Activated B cell treated with CpG ODN at 0.5 μM for 24 hours (primary cell): ENCODE measurements around the gene TLNRD1. TPM values are rescaled to one million over a fixed set of nuclear protein-coding genes. Genes with fewer than 3 reads are reported as not detected.

Experiments
- ATAC-seq: fragments of 200-7000 bp; cut with Tn5 transposase; one replicate; pipeline ENCODE4 v1.10.0; 2021; ENCODE audit warnings: low read depth, mild to moderate bottlenecking, moderate library complexity
- CTCF ChIA-PET: fragments of 350-600 bp; sonication (Branson Sonifier 250); formaldehyde crosslinking; loops from one replicate; lab custom pipeline; 2021; ENCODE audit warnings: antibody characterized with exemption; lab: Charles Lee
- POLR2A ChIA-PET: fragments of 350-600 bp; sonication (Branson Sonifier 250); formaldehyde crosslinking; loops from one replicate; lab custom pipeline; 2021; ENCODE audit warnings: antibody characterized with exemption; lab: Charles Lee
- DNase-seq: peaks from one replicate; pipeline ENCODE4 v3.0.0; 2022
- H3K27ac Mint-ChIP-seq: one replicate; pipeline ENCODE4 v1.8.0; 2020; ENCODE audit warnings: mixed read lengths
- H3K27me3 Mint-ChIP-seq: one replicate; pipeline ENCODE4 v1.8.0; 2021; ENCODE audit warnings: mixed read lengths
- H3K36me3 Mint-ChIP-seq: one replicate; pipeline ENCODE4 v1.8.0; 2021; ENCODE audit warnings: low read depth, mixed read lengths
- H3K4me1 Mint-ChIP-seq: one replicate; pipeline ENCODE4 v1.8.0; 2021; ENCODE audit warnings: mixed read lengths
- H3K4me3 Mint-ChIP-seq: one replicate; pipeline ENCODE4 v1.8.0; 2020; ENCODE audit warnings: mild to moderate bottlenecking, mixed read lengths
- H3K9me3 Mint-ChIP-seq: one replicate; pipeline ENCODE4 v1.8.0; 2020; ENCODE audit warnings: mixed read lengths
- CTCF ChIP-seq: fragments of 200-600 bp; IDR thresholded peaks from one replicate; pipeline ENCODE4 v1.8.0; 2022; ENCODE audit warnings: antibody characterized with exemption, mild to moderate bottlenecking
- intact Hi-C: fragments of 100-400 bp; cut with micrococcal nuclease; formaldehyde crosslinking; loops from one replicate; pipeline ENCODE4 v1.15.1; 2024
- total RNA-seq: library from RNA; stranded (reverse); gene quantifications from 2 replicates; pipeline ENCODE4 v1.2.3, GENCODE V29; 2022

Gene TLNRD1
- total RNA-seq, 1 donor from 2014 or later = 25.7 TPM

- Mint-ChIP-seq H3K4me3 (no peak overlapping the region), H3K27ac (no peak overlapping the region), H3K4me1 (peaks cover 11% of the 10 kb centered on the region), H3K27me3 (no peaks in the 10 kb centered on the region), H3K36me3 (no peaks in the 10 kb centered on the region), H3K9me3 (peaks cover 6% of the 10 kb centered on the region)
- intact Hi-C loops = loop anchor here (5.0 kb wide), 1 partner anchor 48 kb away; the partner anchor contains the start of gene TLNRD1
- ATAC-seq (no peak), DNase-seq (no peak)
- POLR2A ChIA-PET = no interaction called here
- no peak for TF ChIP-seq CTCF
- CTCF ChIA-PET = interaction anchor here (0.6 kb wide), 1 partner anchor 286 kb away, joined by 3 read pairs; no protein-coding TSS in a partner anchor
Observed at GRCh38 chr15:81050259-81050658, 49.5 kb downstream of the TLNRD1 start.

DNA sequence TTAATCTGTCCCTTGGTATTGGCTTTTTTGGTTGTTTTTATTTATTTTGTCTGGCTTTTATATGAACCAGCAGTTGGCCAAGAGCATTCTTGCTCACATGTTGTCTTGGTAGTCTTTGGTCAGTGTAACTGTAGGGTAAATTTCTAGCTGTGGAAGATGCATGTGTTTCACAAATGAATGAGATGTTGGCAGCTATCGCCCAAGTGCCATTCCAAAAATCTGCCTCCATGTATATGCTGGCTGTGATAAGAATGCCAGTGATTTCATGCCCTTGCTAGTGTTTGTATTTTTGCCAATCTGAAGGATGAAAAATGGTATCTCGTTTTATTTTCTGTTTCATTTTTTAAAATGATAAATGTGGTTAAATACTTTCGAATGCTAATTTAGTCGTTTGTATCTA, 50.1 kb downstream of the TLNRD1 start:
- ChIA-PET POLR2A (no interaction called here), CTCF (interaction anchor here (0.6 kb wide), 1 partner anchor 286 kb away, joined by 3 read pairs; no protein-coding TSS in a partner anchor)
- Mint-ChIP-seq H3K4me3 (no peak overlapping the region), H3K27me3 (no peaks in the 10 kb centered on the region), H3K36me3 (no peaks in the 10 kb centered on the region), H3K9me3 (peaks cover 4% of the 10 kb centered on the region), H3K4me1 (peaks cover 11% of the 10 kb centered on the region), H3K27ac (no peak overlapping the region)
- intact Hi-C loops = loop anchor here (5.0 kb wide), 1 partner anchor 49 kb away; the partner anchor contains the start of gene TLNRD1
- no peak for TF ChIP-seq CTCF
- ATAC-seq (no peak), DNase-seq (no peak)

DNA sequence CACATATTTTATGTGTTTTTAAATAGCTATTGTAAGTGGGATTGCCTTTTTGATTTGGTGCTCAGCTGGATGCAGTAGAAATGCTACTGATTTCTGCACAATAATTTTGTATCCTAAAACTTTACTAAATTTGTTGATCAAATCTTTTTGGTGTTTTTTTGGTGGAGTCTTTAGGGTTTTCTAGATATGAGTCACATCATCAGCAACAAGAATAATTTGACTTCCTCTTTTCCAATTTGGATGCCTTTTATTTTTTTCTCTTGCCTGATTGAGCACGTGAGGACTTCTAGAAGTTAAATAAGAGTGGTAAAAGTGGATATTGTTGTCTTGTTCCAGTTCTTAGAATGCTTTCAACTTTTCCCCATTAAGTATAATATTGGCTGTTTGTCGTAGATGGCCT, 51.3 kb downstream of the TLNRD1 start:
- Mint-ChIP-seq H3K27ac (no peak overlapping the region), H3K36me3 (no peaks in the 10 kb centered on the region), H3K27me3 (no peaks in the 10 kb centered on the region), H3K4me1 (peaks cover 15% of the 10 kb centered on the region), H3K4me3 (no peak overlapping the region), H3K9me3 (no peaks in the 10 kb centered on the region)
- ChIA-PET CTCF (no interaction called here), POLR2A (no interaction called here)
- DNase-seq (no peak), ATAC-seq (no peak)
- TF ChIP-seq CTCF = no peak
- intact Hi-C loops = loop anchor here (1.0 to 5.0 kb wide), 2 partner anchors 29 to 50 kb away; partner anchors contain the start of gene TLNRD1

DNA sequence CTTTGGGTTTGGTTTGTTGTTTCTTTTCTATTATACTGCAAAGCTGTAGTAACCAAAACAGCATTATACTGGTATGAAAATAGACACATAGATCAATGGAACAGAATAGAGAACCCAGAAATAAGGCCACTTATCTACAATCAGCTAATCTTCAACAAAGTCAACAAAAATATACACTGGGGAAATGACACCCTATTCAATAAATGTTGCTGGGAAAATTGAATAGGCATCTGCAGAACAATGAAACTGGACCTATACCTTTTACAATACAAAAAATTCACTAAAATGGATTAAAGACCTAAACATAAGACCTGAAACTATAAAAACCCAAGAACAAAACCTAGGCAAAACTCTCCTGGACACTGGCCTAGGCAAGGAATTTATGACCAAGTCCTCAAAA, 52.9 kb downstream of the TLNRD1 start:
- no peak for ATAC-seq
- H3K36me3 Mint-ChIP-seq = no peaks in the 10 kb centered on the region
- H3K4me3 Mint-ChIP-seq = no peak overlapping the region
- TF ChIP-seq CTCF = no peak
- H3K4me1 Mint-ChIP-seq = peaks cover 15% of the 10 kb centered on the region
- no peaks in the 10 kb centered on the region for H3K27me3 Mint-ChIP-seq
- ChIA-PET POLR2A (no interaction called here), CTCF (no interaction called here)
- no peak for DNase-seq
- intact Hi-C loops = loop anchor here (5.0 kb wide), 1 partner anchor 51 kb away; the partner anchor contains the start of gene TLNRD1
- H3K9me3 Mint-ChIP-seq = no peaks in the 10 kb centered on the region
- H3K27ac Mint-ChIP-seq = no peak overlapping the region

GRCh38 chr15:81054236-81054635, 53.5 kb downstream of the TLNRD1 start:
- DNase-seq = no peak

More at GRCh38 chr15:81054236-81054635, 53.5 kb downstream of the TLNRD1 start:
- TF ChIP-seq CTCF = no peak
- Mint-ChIP-seq H3K36me3 (no peaks in the 10 kb centered on the region), H3K27me3 (no peaks in the 10 kb centered on the region), H3K27ac (no peak overlapping the region), H3K4me1 (peaks cover 15% of the 10 kb centered on the region), H3K4me3 (no peak overlapping the region), H3K9me3 (no peaks in the 10 kb centered on the region)
- ChIA-PET CTCF (no interaction called here), POLR2A (no interaction called here)
- intact Hi-C loops = loop anchor here (5.0 kb wide), 1 partner anchor 52 kb away; the partner anchor contains the start of gene TLNRD1
- ATAC-seq = no peak

Other genes starting within 250 kb of the TLNRD1 start
- gene CEMIP, start 221.6 kb upstream of the TLNRD1 start, total RNA-seq = 0.51 TPM in 1 of 2 replicates, not detected in the other
- gene MESD, start 11.1 kb upstream of the TLNRD1 start, total RNA-seq = 21.4 and 23.8 TPM in 2 replicates
- 0.18 TPM in 1 of 2 replicates, not detected in the other for gene CFAP161, start 133.3 kb downstream of the TLNRD1 start, total RNA-seq
- 205 and 206 TPM in 2 replicates for gene IL16, start 196.0 kb downstream of the TLNRD1 start, total RNA-seq